Measurements from ENCODE around the gene COLEC12. TPM values are rescaled to one million over a fixed set of nuclear protein-coding genes. Genes with fewer than 3 reads are reported as not detected.

The COLEC12 gene
- total RNA-seq, 1 donor from 2014 or later, result 7.3 TPM

DNA sequence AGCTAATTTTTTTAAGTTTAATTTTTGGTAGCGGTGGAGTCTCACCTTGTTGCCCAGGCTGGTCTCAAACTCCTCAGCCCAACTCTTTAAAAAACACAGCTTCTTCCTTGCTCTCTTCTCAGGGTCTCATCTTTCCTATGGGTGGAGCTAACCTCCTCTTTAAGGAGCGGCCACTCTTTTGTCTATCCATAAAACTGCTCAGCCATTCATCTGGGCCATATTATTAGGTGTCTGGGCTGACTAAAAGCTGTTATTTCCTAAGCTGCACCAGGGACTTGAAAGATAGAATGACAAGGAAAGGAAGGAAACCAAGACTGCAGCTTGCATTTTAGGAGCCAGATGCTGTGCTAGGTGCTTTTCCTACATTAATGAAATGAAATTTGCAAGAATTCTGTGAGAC is 196.9 kb downstream of the COLEC12 start:
- Histone ChIP-seq H3K9me3 (replicated peaks) (no peaks in the 10 kb centered on the region), H3K27ac (replicated peaks) (no peak overlapping the region), H3K4me3 (no peak overlapping the region), H3K4me1 (no peaks in the 10 kb centered on the region), H3K27me3 (ENCODE audit: low read depth) (peaks cover 23% of the 10 kb centered on the region), H3K36me3 (no peaks in the 10 kb centered on the region)
- DNase-seq, result no peak
- TF ChIP-seq, protein P1, sequence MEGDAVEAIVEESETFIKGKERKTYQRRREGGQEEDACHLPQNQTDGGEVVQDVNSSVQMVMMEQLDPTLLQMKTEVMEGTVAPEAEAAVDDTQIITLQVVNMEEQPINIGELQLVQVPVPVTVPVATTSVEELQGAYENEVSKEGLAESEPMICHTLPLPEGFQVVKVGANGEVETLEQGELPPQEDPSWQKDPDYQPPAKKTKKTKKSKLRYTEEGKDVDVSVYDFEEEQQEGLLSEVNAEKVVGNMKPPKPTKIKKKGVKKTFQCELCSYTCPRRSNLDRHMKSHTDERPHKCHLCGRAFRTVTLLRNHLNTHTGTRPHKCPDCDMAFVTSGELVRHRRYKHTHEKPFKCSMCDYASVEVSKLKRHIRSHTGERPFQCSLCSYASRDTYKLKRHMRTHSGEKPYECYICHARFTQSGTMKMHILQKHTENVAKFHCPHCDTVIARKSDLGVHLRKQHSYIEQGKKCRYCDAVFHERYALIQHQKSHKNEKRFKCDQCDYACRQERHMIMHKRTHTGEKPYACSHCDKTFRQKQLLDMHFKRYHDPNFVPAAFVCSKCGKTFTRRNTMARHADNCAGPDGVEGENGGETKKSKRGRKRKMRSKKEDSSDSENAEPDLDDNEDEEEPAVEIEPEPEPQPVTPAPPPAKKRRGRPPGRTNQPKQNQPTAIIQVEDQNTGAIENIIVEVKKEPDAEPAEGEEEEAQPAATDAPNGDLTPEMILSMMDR (IDR thresholded peaks at IDR 0.05; ENCODE audit: borderline replicate concordance), result no peak
- intact Hi-C loops (cut with micrococcal nuclease), result no loop called here

DNA sequence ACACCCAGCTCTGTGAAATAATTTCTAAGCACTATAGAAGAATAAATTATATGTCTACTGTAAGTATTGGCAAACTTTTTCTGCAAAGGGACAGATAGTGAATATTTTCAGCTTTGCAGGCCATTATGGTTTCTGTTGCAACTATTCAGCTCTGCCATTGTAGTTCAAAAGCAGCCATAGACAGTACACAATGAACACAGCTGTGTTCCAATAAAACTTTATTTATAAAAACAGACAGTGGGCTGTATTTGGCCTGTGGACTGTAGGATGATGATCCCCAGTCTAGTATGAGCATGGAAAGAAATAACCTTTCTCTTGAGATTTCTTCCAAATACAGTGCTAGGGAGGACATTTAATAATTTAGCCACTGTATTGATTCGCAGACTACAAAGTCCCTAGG is 197.5 kb downstream of the COLEC12 start:
- H3K4me1 ChIP-seq, result no peaks in the 10 kb centered on the region
- H3K27me3 ChIP-seq (ENCODE audit: low read depth), result peaks cover 20% of the 10 kb centered on the region
- TF ChIP-seq, protein P1 (IDR thresholded peaks at IDR 0.05; ENCODE audit: borderline replicate concordance), result no peak
- no peak overlapping the region for H3K27ac ChIP-seq (replicated peaks)
- no peak overlapping the region for H3K4me3 ChIP-seq
- no peaks in the 10 kb centered on the region for H3K36me3 ChIP-seq
- intact Hi-C loops (cut with micrococcal nuclease), result no loop called here
- no peaks in the 10 kb centered on the region for H3K9me3 ChIP-seq (replicated peaks)
- no peak for DNase-seq

DNA sequence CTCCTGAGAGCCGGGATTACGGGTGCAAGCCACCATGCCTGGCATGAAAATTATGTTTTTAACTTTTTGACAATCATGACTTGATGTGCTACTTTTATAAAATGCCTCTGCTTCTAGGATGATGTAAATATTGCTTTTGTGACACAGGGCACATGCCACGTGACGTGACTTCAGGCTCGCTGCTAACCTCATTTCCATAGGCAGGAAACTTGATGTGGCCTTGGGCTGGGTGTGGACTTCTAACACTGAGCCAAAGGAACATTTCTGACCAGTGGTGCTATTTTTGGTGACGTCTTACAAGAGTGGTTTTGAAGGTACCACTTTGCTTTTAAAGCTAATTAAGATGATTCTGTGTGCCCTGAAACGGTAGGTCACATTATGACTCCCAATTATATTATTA is 198.4 kb downstream of the COLEC12 start:
- peak overlapping the region; percentile 15 for H3K27ac ChIP-seq (replicated peaks)
- H3K27me3 ChIP-seq (ENCODE audit: low read depth), result peaks cover 10% of the 10 kb centered on the region
- no peaks in the 10 kb centered on the region for H3K9me3 ChIP-seq (replicated peaks)
- TF ChIP-seq, protein P1 (IDR thresholded peaks at IDR 0.05; ENCODE audit: borderline replicate concordance), result no peak
- intact Hi-C loops (cut with micrococcal nuclease), result no loop called here
- H3K4me3 ChIP-seq, result no peak overlapping the region
- H3K4me1 ChIP-seq, result no peaks in the 10 kb centered on the region
- DNase-seq, result no peak
- H3K36me3 ChIP-seq, result no peaks in the 10 kb centered on the region

DNA sequence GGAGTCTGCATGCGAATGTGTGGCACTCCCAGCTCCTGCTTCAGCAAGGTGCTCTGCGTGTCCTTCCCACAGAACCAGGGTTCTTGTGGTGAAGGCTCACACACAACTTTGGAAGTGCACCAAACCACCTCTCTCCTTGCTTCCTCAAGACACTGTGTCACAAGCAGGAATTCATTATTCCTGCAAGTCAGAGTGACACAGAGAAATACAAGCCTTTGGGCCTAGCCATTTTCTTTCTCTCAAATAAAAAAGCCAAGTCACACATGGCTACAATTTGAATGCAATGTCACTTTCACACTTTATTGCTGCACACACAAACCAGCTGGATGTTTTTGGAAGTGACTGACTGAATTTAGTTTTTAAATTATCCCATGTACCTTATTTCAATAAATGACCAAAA is 202.6 kb downstream of the COLEC12 start:
- TF ChIP-seq, protein P1 (IDR thresholded peaks at IDR 0.05; ENCODE audit: borderline replicate concordance), result no peak
- no peak for DNase-seq
- Histone ChIP-seq H3K27me3 (ENCODE audit: low read depth) (no peaks in the 10 kb centered on the region), H3K4me3 (no peak overlapping the region), H3K9me3 (replicated peaks) (no peaks in the 10 kb centered on the region), H3K36me3 (no peaks in the 10 kb centered on the region), H3K27ac (replicated peaks) (no peak overlapping the region), H3K4me1 (no peaks in the 10 kb centered on the region)
- intact Hi-C loops (cut with micrococcal nuclease), result no loop called here

DNA sequence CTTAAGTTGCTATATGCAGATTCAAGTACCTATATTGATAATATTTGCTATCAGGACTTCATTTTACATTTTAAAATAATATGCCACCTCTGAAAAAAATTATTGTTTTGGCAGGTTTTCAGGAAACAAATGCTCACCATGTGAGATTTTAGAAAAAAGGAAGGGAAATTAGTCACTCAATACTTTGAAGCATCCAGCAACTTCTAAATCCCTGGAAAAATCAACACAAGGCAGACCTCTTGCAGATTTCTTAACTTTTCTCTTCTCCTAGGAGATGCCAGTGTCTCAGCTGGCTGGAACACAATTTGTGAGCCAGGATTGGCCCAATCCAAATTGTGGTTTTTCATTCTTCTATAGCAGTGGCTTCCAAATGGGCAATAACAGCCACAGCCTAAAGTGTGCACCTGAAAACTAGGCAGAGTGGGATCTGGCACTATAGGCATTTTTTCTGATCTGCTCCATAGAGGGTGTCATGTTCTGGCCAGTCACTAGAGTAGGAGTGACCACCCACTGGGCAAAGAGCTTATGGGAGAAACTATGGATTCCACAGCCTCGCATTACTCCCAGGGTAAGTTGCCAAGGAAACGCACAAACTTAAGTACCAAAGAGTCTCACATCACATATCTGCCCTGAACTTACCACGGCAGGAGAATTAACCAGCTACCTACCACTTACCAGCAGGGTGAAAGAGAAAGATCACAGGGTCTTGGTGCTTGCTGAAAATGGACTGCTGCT is 204.6 kb downstream of the COLEC12 start:
- no peak overlapping the region for H3K4me3 ChIP-seq
- no peak for DNase-seq
- TF ChIP-seq, protein P1 (IDR thresholded peaks at IDR 0.05; ENCODE audit: borderline replicate concordance), result no peak
- no peaks in the 10 kb centered on the region for H3K9me3 ChIP-seq (replicated peaks)
- H3K27ac ChIP-seq (replicated peaks), result no peak overlapping the region
- intact Hi-C loops (cut with micrococcal nuclease), result no loop called here
- H3K4me1 ChIP-seq, result no peaks in the 10 kb centered on the region
- no peaks in the 10 kb centered on the region for H3K27me3 ChIP-seq (ENCODE audit: low read depth)
- H3K36me3 ChIP-seq, result no peaks in the 10 kb centered on the region
